Sigmoid colon (tissue), 7 donors: ENCODE results near the gene TPO. TPM values are rescaled to one million over a fixed set of nuclear protein-coding genes. Genes with fewer than 3 reads are reported as not detected.

ENCODE experiments used
- DNase-seq: peaks from one replicate; pipeline ENCODE4 v3.0.0-alpha.2; 2019
- H3K27ac ChIP-seq, 4 donors: fragments of 200-600 bp; sonication (generic); one replicate each; pipeline ENCODE4 v1.5.1; 2016 to 2019; ENCODE audit warnings: mild to moderate bottlenecking in 1 of 4
- H3K27me3 ChIP-seq, 3 donors: fragments of 200-600 bp; sonication (generic); one replicate each; pipeline ENCODE4 v1.5.1; 2019; ENCODE audit warnings: mild to moderate bottlenecking in 1 of 3
- H3K36me3 ChIP-seq, 4 donors: fragments of 200-600 bp; sonication (generic); one replicate each; pipeline ENCODE4 v1.5.1; 2016 to 2019
- H3K4me1 ChIP-seq, 4 donors: fragments of 200-600 bp; sonication (generic); one replicate each; pipeline ENCODE4 v1.5.1; 2017 to 2019
- H3K4me3 ChIP-seq, 4 donors: fragments of 200-600 bp; sonication (generic); one replicate each; pipeline ENCODE4 v1.5.1; 2017 to 2019; ENCODE audit warnings: mild to moderate bottlenecking in 2 of 4, moderate library complexity in 1 of 4
- H3K9me3 ChIP-seq, 4 donors: fragments of 200-600 bp in 3 of 4; sonication (generic) in 3 of 4; one replicate each; pipeline versions ENCODE4 v1.5.1 to v1.6.1; 2013 to 2019
- CTCF ChIP-seq, 4 experiments: fragments of 450-650 bp in 3 of 4; fragments of 200-600 bp in 1 of 4; IDR thresholded peaks; one replicate each; pipeline ENCODE4 v1.5.1; 2016 to 2019; ENCODE audit warnings: antibody characterized with exemption in 4 of 4, mild to moderate bottlenecking in 3 of 4, moderate library complexity in 2 of 4
- EP300 ChIP-seq, 4 donors: sonication (generic); formaldehyde crosslinking; IDR thresholded peaks; one replicate each; pipeline ENCODE4 v1.6.1; 2017; ENCODE audit warnings: antibody characterized with exemption in 4 of 4
- POLR2A ChIP-seq, 2 donors: fragments of 450-650 bp; IDR thresholded peaks; one replicate each; pipeline ENCODE4 v1.6.1; 2016; ENCODE audit warnings: antibody characterized with exemption in 2 of 2, mild to moderate bottlenecking in 2 of 2, moderate library complexity in 2 of 2
- POLR2AphosphoS5 ChIP-seq, 4 donors: sonication (generic); formaldehyde crosslinking; IDR thresholded peaks; one replicate each; pipeline ENCODE4 v1.6.1; 2017; ENCODE audit warnings: antibody characterized with exemption in 4 of 4
- WGBS, 2 donors: extraction: QIAGEN DNeasy Blood & Tissue Kit; methylation state at CpG; one replicate each; pipeline ENCODE4 v1.1.7; 2013; 5-methylcytosine and 5-hydroxymethylcytosine counted together
- intact Hi-C: fragments of 100-400 bp; cut with DNase I; formaldehyde crosslinking; loops from one replicate; pipeline ENCODE4 v1.15.1; 2023
- polyA plus RNA-seq, 3 donors: library from polyadenylated mRNA; stranded (reverse); fragments of 200-250 nt; gene quantifications; one replicate each; pipeline ENCODE4 v1.2.3, GENCODE V29; 2013
- total RNA-seq, 4 donors: library from RNA; depleted of rRNA; stranded (reverse); fragments of >200 nt; gene quantifications; one replicate each; pipeline ENCODE4 v1.1.0, GENCODE V29; 2016
- donor health status: healthy with polysubstance abuse.
- donor health status: Bipolar disorder and iron deficiency.
- donor health status: healthy.

Gene TPO
- total and polyA plus RNA-seq, 7 donors: 0.60 to 18.8 (median 3.5) TPM

DNA sequence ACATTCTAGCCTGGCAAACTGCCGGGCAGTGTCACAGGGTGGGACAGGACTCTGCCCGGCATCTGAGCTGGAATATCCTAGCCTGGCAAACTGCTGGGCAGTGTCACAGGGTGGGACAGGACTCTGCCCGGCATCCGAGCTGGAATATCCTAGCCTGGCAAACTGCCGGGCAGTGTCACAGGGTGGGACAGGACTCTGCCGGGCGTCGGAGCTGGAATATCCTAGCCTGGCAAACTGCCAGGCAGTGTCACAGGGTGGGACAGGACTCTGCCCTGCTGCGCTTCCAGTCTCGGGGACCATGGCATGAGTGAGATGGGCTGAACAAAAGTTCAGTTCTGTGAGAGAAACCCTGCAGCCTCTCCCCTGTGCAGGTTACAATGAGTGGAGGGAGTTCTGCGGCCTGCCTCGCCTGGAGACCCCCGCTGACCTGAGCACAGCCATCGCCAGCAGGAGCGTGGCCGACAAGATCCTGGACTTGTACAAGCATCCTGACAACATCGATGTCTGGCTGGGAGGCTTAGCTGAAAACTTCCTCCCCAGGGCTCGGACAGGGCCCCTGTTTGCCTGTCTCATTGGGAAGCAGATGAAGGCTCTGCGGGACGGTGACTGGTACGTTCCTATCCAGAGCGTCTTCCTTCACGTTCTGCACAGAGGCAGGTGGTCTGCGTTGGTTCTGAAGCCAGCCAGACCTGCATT lies 80.3 kb downstream of the TPO start:
- Histone ChIP-seq H3K27ac (peak overlapping the region in 1 of 4 donors; percentile 27), H3K9me3 (no peaks in the 10 kb centered on the region), H3K27me3 (no peaks in the 10 kb centered on the region), H3K4me1 (no peaks in the 10 kb centered on the region), H3K36me3 (no peaks in the 10 kb centered on the region), H3K4me3 (no peak overlapping the region)
- intact Hi-C loops: no loop called here
- TF ChIP-seq CTCF (IDR thresholded peaks at IDR 0.05): no peak
- TF ChIP-seq POLR2AphosphoS5 (IDR thresholded peaks at IDR 0.05): no peak
- 48 to 73% methylated on average over 24 of the region's 24 CpGs for WGBS, 2 donors
- peak; percentile 52 for DNase-seq

GRCh38 chr2:1494257-1494656 lies 81.0 kb downstream of the TPO start:
- no peaks in the 10 kb centered on the region for H3K9me3 ChIP-seq
- peak; percentile 42 for DNase-seq
- intact Hi-C loops: no loop called here
- no peaks in the 10 kb centered on the region for H3K36me3 ChIP-seq
- H3K27ac ChIP-seq: no peak overlapping the region
- H3K4me3 ChIP-seq: no peak overlapping the region
- no peaks in the 10 kb centered on the region for H3K4me1 ChIP-seq
- 81 to 84% methylated on average over 12 of the region's 12 CpGs for WGBS, 2 donors
- TF ChIP-seq EP300 (IDR thresholded peaks at IDR 0.05): no peak
- no peak for TF ChIP-seq POLR2AphosphoS5 (IDR thresholded peaks at IDR 0.05)
- no peak for TF ChIP-seq POLR2A (IDR thresholded peaks at IDR 0.05)
- TF ChIP-seq CTCF (IDR thresholded peaks at IDR 0.05): no peak
- H3K27me3 ChIP-seq: no peaks in the 10 kb centered on the region

DNA sequence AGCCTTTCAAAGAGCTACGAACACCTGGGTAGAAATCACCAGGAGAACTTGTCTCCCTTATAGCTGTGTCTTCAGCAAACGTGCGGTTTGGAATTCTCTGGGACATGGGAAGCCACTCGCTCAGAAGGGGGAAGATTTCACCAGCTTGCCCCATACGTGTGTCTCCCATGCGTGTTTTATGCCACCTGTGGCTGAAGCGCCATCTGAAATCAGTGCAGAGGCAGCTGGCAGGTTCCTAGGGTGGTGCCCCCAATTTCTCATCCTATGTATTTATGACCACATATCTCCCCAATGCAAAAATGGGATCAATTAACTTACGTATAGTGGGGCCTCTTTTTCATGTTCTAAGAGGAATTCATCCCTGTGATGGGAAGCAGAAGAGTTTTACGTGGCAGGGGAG lies 81.6 kb downstream of the TPO start:
- H3K36me3 ChIP-seq: no peaks in the 10 kb centered on the region
- H3K4me3 ChIP-seq: no peak overlapping the region
- no peaks in the 10 kb centered on the region for H3K4me1 ChIP-seq
- TF ChIP-seq EP300 (IDR thresholded peaks at IDR 0.05) (no peak), CTCF (IDR thresholded peaks at IDR 0.05) (no peak), POLR2A (IDR thresholded peaks at IDR 0.05) (no peak)
- 87 to 91% methylated on average over 9 of the region's 9 CpGs for WGBS, 2 donors
- no peaks in the 10 kb centered on the region for H3K27me3 ChIP-seq
- DNase-seq: peak; percentile 39
- H3K27ac ChIP-seq: no peak overlapping the region
- H3K9me3 ChIP-seq: no peaks in the 10 kb centered on the region
- intact Hi-C loops: no loop called here

GRCh38 chr2:1495676-1496358 lies 82.6 kb downstream of the TPO start:
- no peak overlapping the region for H3K27ac ChIP-seq
- H3K4me3 ChIP-seq: no peak overlapping the region
- DNase-seq: peak; percentile 40
- 51 to 79% methylated on average over 22 of the region's 22 CpGs for WGBS, 2 donors
- TF ChIP-seq POLR2AphosphoS5 (IDR thresholded peaks at IDR 0.05): no peak
- TF ChIP-seq EP300 (IDR thresholded peaks at IDR 0.05): no peak
- no peak for TF ChIP-seq CTCF (IDR thresholded peaks at IDR 0.05)
- no peak for TF ChIP-seq POLR2A (IDR thresholded peaks at IDR 0.05)
- no peaks in the 10 kb centered on the region for H3K4me1 ChIP-seq
- H3K27me3 ChIP-seq: no peaks in the 10 kb centered on the region
- intact Hi-C loops: no loop called here
- no peaks in the 10 kb centered on the region for H3K9me3 ChIP-seq
- H3K36me3 ChIP-seq: no peaks in the 10 kb centered on the region
